GM23338 (cell line): Measurements from ENCODE around the gene BPNT1. TPM values are rescaled to one million over a fixed set of nuclear protein-coding genes. Genes with fewer than 3 reads are reported as not detected.

ENCODE experiments used
- ATAC-seq: fragments of 200-7000 bp; cut with Tn5 transposase; 3 replicates; pipeline ENCODE4 v1.9.1; 2020
- DNase-seq: peaks from one replicate; pipeline ENCODE4 v3.0.0-alpha.2; 2015; ENCODE audit warnings: low spot score
- H2AFZ ChIP-seq: fragments of 200-600 bp; sonication (generic); 2 replicates; pipeline ENCODE4 v1.8.0; 2016; ENCODE audit warnings: antibody characterized with exemption, mild to moderate bottlenecking, moderate library complexity
- H3F3A ChIP-seq: fragments of 200-600 bp; sonication (generic); replicated peaks from 2 replicates; pipeline ENCODE4 v1.8.0; 2017; ENCODE audit warnings: antibody characterized with exemption, mixed run types, low read depth
- H3K27ac ChIP-seq: fragments of 200-600 bp; sonication (generic); 2 replicates; pipeline ENCODE4 v1.6.1; 2016; ENCODE audit warnings: low read depth
- H3K27me3 ChIP-seq: fragments of 200-600 bp; sonication (generic); 2 replicates; pipeline ENCODE4 v1.8.0; 2016; ENCODE audit warnings: mild to moderate bottlenecking, mixed run types, moderate library complexity; ENCODE audit not compliant: insufficient read depth
- H3K36me3 ChIP-seq: fragments of 200-600 bp; sonication (generic); 2 replicates; pipeline ENCODE4 v1.8.0; 2016; ENCODE audit warnings: mild to moderate bottlenecking; ENCODE audit not compliant: insufficient read depth
- H3K4me1 ChIP-seq: fragments of 200-600 bp; sonication (generic); 2 replicates; pipeline ENCODE4 v1.8.0; 2016; ENCODE audit warnings: mild to moderate bottlenecking, moderate library complexity; ENCODE audit not compliant: insufficient read depth
- H3K4me2 ChIP-seq: fragments of 200-600 bp; sonication (generic); 2 replicates; pipeline ENCODE4 v1.7.1; 2017; ENCODE audit warnings: mixed run types
- H3K4me3 ChIP-seq: fragments of 200-600 bp; sonication (generic); 2 replicates; pipeline ENCODE4 v1.6.1; 2016; ENCODE audit warnings: mixed run types
- H3K79me2 ChIP-seq: fragments of 200-600 bp; sonication (generic); replicated peaks from 2 replicates; pipeline ENCODE4 v1.8.0; 2017; ENCODE audit warnings: mild to moderate bottlenecking; ENCODE audit not compliant: insufficient read depth
- H3K9me2 ChIP-seq: fragments of 200-600 bp; sonication (generic); 2 replicates; pipeline ENCODE4 v1.8.0; 2017; ENCODE audit not compliant: insufficient read depth
- H4K20me1 ChIP-seq: fragments of 200-600 bp; sonication (generic); replicated peaks from 2 replicates; pipeline ENCODE4 v1.8.0; 2017; ENCODE audit warnings: mild to moderate bottlenecking; ENCODE audit not compliant: insufficient read depth
- H3K27ac Mint-ChIP-seq: 2 replicates; pipeline ENCODE4 v1.8.0; 2020; ENCODE audit warnings: inconsistent platforms, mild to moderate bottlenecking, moderate library complexity, mixed read lengths
- H3K27me3 Mint-ChIP-seq: 3 replicates; pipeline ENCODE4 v1.8.0; 2022; ENCODE audit warnings: low read depth, mild to moderate bottlenecking, moderate library complexity, mixed read lengths, inconsistent platforms; ENCODE audit not compliant: insufficient read depth, poor library complexity
- H3K36me3 Mint-ChIP-seq: 3 replicates; pipeline ENCODE4 v1.8.0; 2021; ENCODE audit warnings: low read depth, mild to moderate bottlenecking, inconsistent platforms, moderate library complexity, mixed read lengths
- H3K4me1 Mint-ChIP-seq: 3 replicates; pipeline ENCODE4 v1.8.0; 2020; ENCODE audit warnings: mild to moderate bottlenecking, inconsistent platforms, mixed read lengths
- H3K4me3 Mint-ChIP-seq: 3 replicates; pipeline ENCODE4 v1.8.0; 2021; ENCODE audit warnings: moderate library complexity, mild to moderate bottlenecking, inconsistent platforms, mixed read lengths
- H3K9me3 Mint-ChIP-seq: 3 replicates; pipeline ENCODE4 v1.8.0; 2020; ENCODE audit warnings: moderate library complexity, mild to moderate bottlenecking, inconsistent platforms, mixed read lengths
- CREB1 ChIP-seq: fragments of 250-450 bp; sonication (Bioruptor Pico); IDR thresholded peaks from 2 replicates; pipeline ENCODE4 v1.5.0; 2020; ENCODE audit warnings: low read depth, mild to moderate bottlenecking, moderate library complexity
- CTCF ChIP-seq, 2 experiments: fragments of 200-600 bp in 1 of 2; sonication (generic) in 1 of 2; conservative IDR thresholded peaks; 2 replicates each; pipeline versions ENCODE4 v1.5.1 to v1.6.1; 2016 to 2017; ENCODE audit warnings: antibody characterized with exemption in 2 of 2, low read depth in 2 of 2, mild to moderate bottlenecking in 2 of 2, moderate library complexity in 1 of 2
- ETS1 ChIP-seq: IDR thresholded peaks from 2 replicates; pipeline ENCODE4 v1.6.1; 2016; ENCODE audit warnings: antibody characterized with exemption
- EZH2 ChIP-seq: fragments of 200-600 bp; sonication (generic); IDR thresholded peaks from one replicate; pipeline ENCODE4 v1.8.0; 2017; ENCODE audit warnings: antibody characterized with exemption, mild to moderate bottlenecking, low read depth; ENCODE audit not compliant: unreplicated experiment
- EZH2phosphoT487 ChIP-seq: fragments of 200-600 bp; sonication (generic); IDR thresholded peaks from one replicate; pipeline ENCODE4 v1.8.1; 2018; ENCODE audit warnings: antibody characterized with exemption; ENCODE audit not compliant: unreplicated experiment
- JUNB ChIP-seq: IDR thresholded peaks from one replicate; pipeline ENCODE4 v1.6.1; 2016; ENCODE audit warnings: antibody characterized with exemption; ENCODE audit not compliant: unreplicated experiment
- NANOG ChIP-seq: IDR thresholded peaks from 2 replicates; pipeline ENCODE4 v1.6.1; 2016; ENCODE audit warnings: antibody characterized with exemption, borderline replicate concordance
- POLR2AphosphoS5 ChIP-seq: IDR thresholded peaks from 2 replicates; pipeline ENCODE4 v1.6.1; 2016; ENCODE audit warnings: antibody characterized with exemption, low read depth
- REST ChIP-seq: IDR thresholded peaks from one replicate; pipeline ENCODE4 v1.6.1; 2018; ENCODE audit warnings: antibody characterized with exemption; ENCODE audit not compliant: unreplicated experiment
- STAT1 ChIP-seq: IDR thresholded peaks from one replicate; pipeline ENCODE4 v1.6.1; 2016; ENCODE audit warnings: antibody characterized with exemption; ENCODE audit not compliant: unreplicated experiment
- ZNF114 ChIP-seq: fragments of 250-450 bp; sonication (Bioruptor Pico); IDR thresholded peaks from 2 replicates; pipeline ENCODE4 v1.5.0; 2020; ENCODE audit warnings: mild to moderate bottlenecking, moderate library complexity
- ZNF331 ChIP-seq: fragments of 250-450 bp; sonication (Bioruptor Pico); IDR thresholded peaks from 2 replicates; pipeline ENCODE4 v1.5.0; 2020; ENCODE audit warnings: low read depth, mild to moderate bottlenecking, moderate library complexity
- ZNF462 ChIP-seq: fragments of 250-450 bp; sonication (Bioruptor Pico); IDR thresholded peaks from 2 replicates; pipeline ENCODE4 v1.5.0; 2020; ENCODE audit warnings: mild to moderate bottlenecking, moderate library complexity
- polyA plus RNA-seq: library from polyadenylated mRNA; unstranded; fragments of >200 nt; fragmentation: Nextera tagmentation; extraction: Ambion mirVana; gene quantifications from 2 replicates; pipeline ENCODE4 v1.2.1, GENCODE V29; 2016
- total RNA-seq: library from RNA; depleted of rRNA; stranded (reverse); fragments of >200 nt; shearing (Covaris generic); gene quantifications from 2 replicates; pipeline ENCODE4 v1.2.3, GENCODE V29; 2014

Gene BPNT1
- total and polyA plus RNA-seq, 2 experiments from 2014 or later, result 9.6 to 17.2 TPM

GRCh38 chr1:220076861-220077762 is 12.5 kb downstream of the BPNT1 start:
- no peak overlapping the region for H2AFZ ChIP-seq
- Mint-ChIP-seq H3K27ac (no peak overlapping the region), H3K36me3 (peaks cover 6% of the 10 kb centered on the region; the same call in 2 of the 3 replicates), H3K4me1 (no peaks in the 10 kb centered on the region), H3K4me3 (no peak overlapping the region), H3K9me3 (no peaks in the 10 kb centered on the region), H3K27me3 (no peaks in the 10 kb centered on the region)
- no peak overlapping the region for H3K4me2 ChIP-seq
- H3K4me3 ChIP-seq, result no peak overlapping the region
- no peaks in the 10 kb centered on the region for H3K9me2 ChIP-seq
- no peaks in the 10 kb centered on the region for H3K4me1 ChIP-seq
- DNase-seq (no peak), ATAC-seq (no peak)
- 0 out of 2 replicates have a peak, but pooled peaks cover 3% of the 10 kb centered on the region for H3K79me2 ChIP-seq
- TF ChIP-seq CREB1 (CRISPR knock-in tag) (no peak), POLR2AphosphoS5 (no peak), ZNF114 (CRISPR knock-in tag) (no peak), JUNB (no peak), NANOG (no peak), EZH2 (no peak), ETS1 (no peak), STAT1 (no peak), REST (no peak), ZNF331 (CRISPR knock-in tag) (no peak), CTCF (conservative IDR thresholded peaks at IDR 0.05; ENCODE audit: low read depth in 2 of 2) (no peak), EZH2phosphoT487 (no peak), ZNF462 (CRISPR knock-in tag) (no peak)
- H3K27me3 ChIP-seq, result no peaks in the 10 kb centered on the region
- H3K27ac ChIP-seq, result no peak overlapping the region
- peaks cover 8% of the 10 kb centered on the region for H3K36me3 ChIP-seq
- no peaks in the 10 kb centered on the region for H3F3A ChIP-seq
- 0 out of 2 replicates have a peak, but pooled peaks cover 4% of the 10 kb centered on the region for H4K20me1 ChIP-seq
